Bronchial epithelial cell (primary cell): ENCODE measurements around the gene CCDC12. TPM values are rescaled to one million over a fixed set of nuclear protein-coding genes. Genes with fewer than 3 reads are reported as not detected.

ENCODE experiments used
- DNase-seq: peaks from one replicate; pipeline ENCODE4 v3.0.0-alpha.2; 2010; ENCODE audit warnings: low read depth
- FAIRE-seq: peaks from 2 replicates; lab custom pipeline; 2011; peaks lifted over from hg19 to GRCh38; lab: Jason Lieb, UNC
- H3K27me3 ChIP-seq: 2 replicates; pipeline ENCODE4 v1.5.1; 2011; ENCODE audit warnings: low read length; ENCODE audit not compliant: control insufficient read depth, insufficient read depth
- H3K36me3 ChIP-seq: 2 replicates; pipeline ENCODE4 v1.5.1; 2011; ENCODE audit warnings: low read length; ENCODE audit not compliant: control insufficient read depth, insufficient read depth
- H3K4me3 ChIP-seq: 2 replicates; pipeline ENCODE4 v1.5.1; 2011; ENCODE audit warnings: mild to moderate bottlenecking, low read depth, low read length, control low read depth
- total RNA-seq: library from RNA; depleted of rRNA; stranded (reverse); fragments of >200 nt; gene quantifications from 2 replicates; pipeline ENCODE4 v1.2.1, GENCODE V29; 2014
- TF ChIP-seq, protein P1 (sequence below): IDR thresholded peaks from 2 replicates; pipeline ENCODE4 v1.5.1; 2011; ENCODE audit warnings: mild to moderate bottlenecking, moderate library complexity, low read length, control low read depth, inconsistent platforms; ENCODE audit not compliant: insufficient read depth, severe bottlenecking

The CCDC12 gene
- total RNA-seq, 1 donor from 2014 or later = 39.2 TPM

DNA sequence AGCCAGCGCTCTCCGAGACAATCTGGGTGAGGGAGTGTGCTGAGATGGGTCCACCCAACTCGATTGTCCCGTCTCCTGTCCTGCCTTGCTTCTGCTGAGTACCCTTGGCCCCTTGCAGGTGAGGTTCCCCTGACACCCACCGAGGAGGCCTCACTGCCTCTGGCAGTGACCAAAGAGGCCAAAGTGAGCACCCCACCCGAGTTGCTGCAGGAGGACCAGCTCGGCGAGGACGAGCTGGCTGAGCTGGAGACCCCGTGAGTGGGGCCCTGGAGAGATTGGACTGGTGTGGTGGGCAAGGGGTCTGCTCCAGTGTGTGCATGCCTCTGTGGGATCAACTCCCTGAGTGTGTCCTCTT lies 26.5 kb upstream of the CCDC12 start:
- DNase-seq = no peak
- no peak overlapping the region for H3K4me3 ChIP-seq
- peaks cover 76% of the 10 kb centered on the region for H3K36me3 ChIP-seq
- no peak for FAIRE-seq
- H3K27me3 ChIP-seq = no peaks in the 10 kb centered on the region
- TF ChIP-seq, protein P1, sequence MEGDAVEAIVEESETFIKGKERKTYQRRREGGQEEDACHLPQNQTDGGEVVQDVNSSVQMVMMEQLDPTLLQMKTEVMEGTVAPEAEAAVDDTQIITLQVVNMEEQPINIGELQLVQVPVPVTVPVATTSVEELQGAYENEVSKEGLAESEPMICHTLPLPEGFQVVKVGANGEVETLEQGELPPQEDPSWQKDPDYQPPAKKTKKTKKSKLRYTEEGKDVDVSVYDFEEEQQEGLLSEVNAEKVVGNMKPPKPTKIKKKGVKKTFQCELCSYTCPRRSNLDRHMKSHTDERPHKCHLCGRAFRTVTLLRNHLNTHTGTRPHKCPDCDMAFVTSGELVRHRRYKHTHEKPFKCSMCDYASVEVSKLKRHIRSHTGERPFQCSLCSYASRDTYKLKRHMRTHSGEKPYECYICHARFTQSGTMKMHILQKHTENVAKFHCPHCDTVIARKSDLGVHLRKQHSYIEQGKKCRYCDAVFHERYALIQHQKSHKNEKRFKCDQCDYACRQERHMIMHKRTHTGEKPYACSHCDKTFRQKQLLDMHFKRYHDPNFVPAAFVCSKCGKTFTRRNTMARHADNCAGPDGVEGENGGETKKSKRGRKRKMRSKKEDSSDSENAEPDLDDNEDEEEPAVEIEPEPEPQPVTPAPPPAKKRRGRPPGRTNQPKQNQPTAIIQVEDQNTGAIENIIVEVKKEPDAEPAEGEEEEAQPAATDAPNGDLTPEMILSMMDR = no peak

DNA sequence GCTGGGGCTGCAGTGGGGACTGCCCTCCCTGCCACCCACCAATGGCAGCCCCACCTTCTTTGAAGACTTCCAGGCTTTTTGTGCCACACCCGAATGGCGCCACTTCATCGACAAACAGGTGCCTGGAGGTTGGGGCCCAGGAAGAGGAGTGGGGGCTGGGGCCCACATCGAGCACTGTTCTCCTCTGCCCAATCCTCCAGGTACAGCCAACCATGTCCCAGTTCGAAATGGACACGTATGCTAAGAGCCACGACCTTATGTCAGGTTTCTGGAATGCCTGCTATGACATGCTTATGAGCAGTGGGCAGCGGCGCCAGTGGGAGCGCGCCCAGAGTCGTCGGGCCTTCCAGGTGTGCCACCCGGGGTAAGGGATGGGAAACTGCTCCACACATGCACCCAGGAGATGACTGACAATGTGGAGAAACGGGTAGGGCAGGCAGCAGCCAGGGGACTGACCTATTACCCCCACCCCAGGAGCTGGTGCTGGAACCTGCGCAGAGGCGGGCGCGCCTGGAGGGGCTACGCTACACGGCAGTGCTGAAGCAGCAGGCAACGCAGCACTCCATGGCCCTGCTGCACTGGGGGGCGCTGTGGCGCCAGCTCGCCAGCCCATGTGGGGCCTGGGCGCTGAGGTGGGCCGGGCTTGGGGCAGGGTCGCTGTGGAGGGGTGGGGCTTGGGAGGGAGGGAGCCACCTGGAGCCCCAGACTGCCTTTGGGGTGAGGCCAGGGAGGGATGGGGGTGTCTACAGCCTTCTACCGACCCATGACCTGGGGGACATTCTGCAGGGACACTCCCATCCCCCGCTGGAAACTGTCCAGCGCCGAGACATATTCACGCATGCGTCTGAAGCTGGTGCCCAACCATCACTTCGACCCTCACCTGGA lies 25.9 kb upstream of the CCDC12 start:
- DNase-seq (no peak), FAIRE-seq (peak; percentile 66)
- TF ChIP-seq, protein P1 = no peak
- Histone ChIP-seq H3K27me3 (no peaks in the 10 kb centered on the region), H3K4me3 (no peak overlapping the region), H3K36me3 (peaks cover 74% of the 10 kb centered on the region)

DNA sequence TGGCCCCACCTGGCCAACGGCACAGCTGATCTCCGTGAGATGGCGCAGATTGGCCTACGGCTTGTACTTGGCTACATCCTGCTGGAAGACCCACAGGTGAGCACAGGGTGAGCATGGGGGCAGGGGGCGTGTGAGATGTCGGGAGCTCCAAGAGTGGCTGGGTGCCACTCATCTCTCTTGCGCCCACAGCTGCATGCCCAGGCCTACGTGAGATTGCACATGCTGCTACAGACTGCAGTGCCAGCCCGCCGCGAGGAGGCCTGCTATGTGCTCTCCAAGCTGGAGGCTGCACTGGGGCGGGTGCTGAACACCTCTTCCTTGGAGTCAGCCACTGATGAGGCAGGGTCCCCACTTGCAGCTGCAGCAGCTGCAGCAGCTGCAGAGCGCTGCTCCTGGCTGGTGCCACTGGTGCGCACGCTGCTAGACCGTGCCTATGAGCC lies 25.2 kb upstream of the CCDC12 start:
- H3K36me3 ChIP-seq = peaks cover 73% of the 10 kb centered on the region
- FAIRE-seq = no peak

DNA sequence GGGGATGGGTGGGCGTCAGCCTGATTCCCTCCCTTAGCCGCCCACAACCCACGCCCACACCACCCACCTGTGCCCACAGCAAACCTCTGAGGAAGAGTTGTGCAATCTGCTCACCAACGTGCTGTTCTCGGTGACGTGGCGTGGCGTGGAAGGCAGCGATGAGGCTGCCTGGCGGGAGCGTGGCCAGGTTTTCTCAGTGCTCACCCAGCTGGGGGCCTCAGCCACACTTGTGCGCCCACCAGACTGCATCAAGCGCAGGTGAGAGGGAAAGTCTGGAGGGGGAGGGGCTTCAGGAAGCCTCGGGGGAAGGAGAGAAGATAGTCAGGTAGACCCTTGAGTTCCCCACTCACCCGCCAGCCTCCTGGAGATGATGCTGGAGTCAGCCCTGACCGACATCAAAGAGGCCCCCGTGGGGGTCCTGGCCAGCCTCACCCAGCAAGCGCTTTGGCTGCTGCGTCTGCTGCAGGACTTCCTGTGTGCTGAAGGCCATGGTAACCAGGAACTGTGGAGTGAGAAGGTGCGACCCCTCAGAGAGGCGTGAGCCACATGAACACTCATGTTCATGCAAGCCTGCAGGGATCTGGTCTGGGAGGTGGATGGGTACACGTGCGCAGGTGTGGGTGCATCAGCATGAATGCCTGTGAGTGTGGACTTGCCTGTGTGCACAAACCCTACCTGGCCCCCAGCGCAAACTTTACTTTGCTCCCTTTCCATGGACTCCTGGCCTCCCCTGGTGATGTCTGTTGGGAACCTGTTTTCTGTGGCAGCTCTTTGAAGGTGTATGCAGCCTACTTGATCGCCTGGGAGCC lies 24.6 kb upstream of the CCDC12 start:
- TF ChIP-seq, protein P1 = no peak
- Histone ChIP-seq H3K36me3 (peaks cover 69% of the 10 kb centered on the region), H3K27me3 (no peaks in the 10 kb centered on the region), H3K4me3 (no peak overlapping the region)
- no peak for DNase-seq
- FAIRE-seq = peak; percentile 68

More for the DNA sequence above, 25.2 kb upstream of the CCDC12 start:
- Histone ChIP-seq H3K27me3 (no peaks in the 10 kb centered on the region), H3K4me3 (no peak overlapping the region)
- TF ChIP-seq, protein P1 = no peak
- no peak for DNase-seq

DNA sequence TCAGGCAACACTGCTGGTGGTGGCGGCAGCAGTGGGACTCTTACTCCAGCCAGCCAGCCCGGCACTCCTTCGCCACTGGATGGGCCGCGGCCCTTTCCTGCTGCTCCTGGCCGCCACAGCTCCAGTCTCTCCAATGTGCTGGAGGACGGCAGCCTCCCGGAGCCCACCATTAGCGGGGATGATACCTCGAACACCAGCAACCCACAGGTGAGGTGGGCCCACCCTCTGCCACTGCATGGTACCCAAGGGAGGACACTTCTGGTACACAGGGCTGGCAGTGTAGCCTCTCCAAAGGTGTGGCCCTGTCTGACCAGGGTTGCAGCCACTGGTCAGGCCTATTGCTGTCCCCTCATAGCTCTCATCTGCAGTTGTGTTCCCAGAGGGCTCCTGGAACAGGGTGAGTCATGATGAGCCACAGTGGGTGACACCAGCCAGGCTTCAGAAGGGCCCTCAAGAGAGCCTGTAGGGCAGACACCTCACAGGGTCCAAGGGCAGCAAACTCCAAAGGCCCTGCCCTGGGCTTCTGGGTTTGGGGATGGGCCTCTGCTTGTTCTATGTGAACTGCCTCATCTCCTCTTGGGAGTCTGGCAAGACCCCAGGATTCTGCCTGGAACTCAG lies 23.8 kb upstream of the CCDC12 start:
- no peak for FAIRE-seq
- no peaks in the 10 kb centered on the region for H3K27me3 ChIP-seq
- TF ChIP-seq, protein P1 = no peak
- peaks cover 70% of the 10 kb centered on the region for H3K36me3 ChIP-seq
- no peak overlapping the region for H3K4me3 ChIP-seq
- DNase-seq = peak; percentile 41
